ENCODE results near the gene KCNN3.

The KCNN3 gene

GRCh38 chr1:154783976-154784375 lies 86.1 kb downstream of the KCNN3 start:
- in situ Hi-C loops (cut with MboI; ENCODE audit: low pct_unique_long_range_greater_than_20kb, low sequenced_read_pairs), result no loop called here
- no peak for DNase-seq

GRCh38 chr1:154780541-154780940 lies 89.5 kb downstream of the KCNN3 start:
- in situ Hi-C loops (cut with MboI; ENCODE audit: low pct_unique_long_range_greater_than_20kb, low sequenced_read_pairs), result no loop called here
- no peak for DNase-seq

DNA sequence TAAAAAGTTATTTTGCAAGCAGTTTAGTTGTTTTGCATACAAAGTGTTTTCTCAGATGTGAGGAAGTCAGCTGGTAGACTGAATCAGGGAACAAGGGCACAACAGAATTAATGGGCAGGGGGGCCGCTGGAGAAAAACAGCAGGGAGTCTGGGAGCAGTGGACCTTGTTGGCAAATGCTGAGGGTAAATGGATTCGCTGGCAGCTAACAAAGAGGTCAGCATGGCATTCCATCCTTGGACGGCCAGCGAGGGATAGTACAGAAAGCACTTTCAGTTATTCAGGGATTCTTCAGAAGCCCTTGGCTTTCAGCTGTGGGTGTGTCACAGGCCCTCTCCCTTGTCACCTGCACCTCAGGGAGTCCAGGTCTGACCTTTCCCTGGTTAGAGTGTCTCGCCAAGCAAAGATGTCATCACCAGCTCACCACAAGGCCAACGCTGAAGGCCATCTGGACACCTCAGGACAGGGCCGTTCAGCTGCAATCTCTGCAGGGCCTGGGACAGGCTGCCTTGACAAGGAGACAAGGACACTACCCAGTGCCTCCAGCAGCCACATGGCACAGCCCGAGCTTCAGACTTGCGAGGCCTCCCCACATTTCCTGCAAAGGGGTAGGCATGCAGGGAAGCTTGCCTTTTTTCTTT lies 90.4 kb downstream of the KCNN3 start:
- no peak for DNase-seq
- in situ Hi-C loops (cut with MboI; ENCODE audit: low pct_unique_long_range_greater_than_20kb, low sequenced_read_pairs), result no loop called here

- DNase-seq, result no peak
- in situ Hi-C loops (cut with MboI; ENCODE audit: low pct_unique_long_range_greater_than_20kb, low sequenced_read_pairs), result no loop called here
Measured at GRCh38 chr1:154778944-154779343, 91.1 kb downstream of the KCNN3 start.

DNA sequence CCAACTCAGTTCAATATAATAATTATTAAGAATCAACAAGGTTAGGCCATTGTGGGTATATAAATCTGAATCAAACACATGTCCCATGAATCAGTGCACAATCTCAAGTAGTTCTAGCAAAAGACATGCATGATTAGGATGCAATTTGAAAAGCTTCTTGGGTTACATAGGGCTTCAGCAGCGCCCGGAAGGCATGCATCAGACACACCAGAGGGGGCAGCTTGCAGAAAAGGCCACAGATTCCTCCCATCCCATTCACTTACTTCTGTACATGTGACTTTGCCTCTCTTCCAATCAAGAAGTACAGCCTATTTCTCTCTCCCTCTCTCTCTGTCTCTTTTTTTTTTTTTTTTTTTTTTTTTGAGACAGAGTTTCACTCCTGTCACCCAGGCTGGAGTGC lies 91.8 kb downstream of the KCNN3 start:
- in situ Hi-C loops (cut with MboI; ENCODE audit: low pct_unique_long_range_greater_than_20kb, low sequenced_read_pairs), result no loop called here
- DNase-seq, result no peak

DNA sequence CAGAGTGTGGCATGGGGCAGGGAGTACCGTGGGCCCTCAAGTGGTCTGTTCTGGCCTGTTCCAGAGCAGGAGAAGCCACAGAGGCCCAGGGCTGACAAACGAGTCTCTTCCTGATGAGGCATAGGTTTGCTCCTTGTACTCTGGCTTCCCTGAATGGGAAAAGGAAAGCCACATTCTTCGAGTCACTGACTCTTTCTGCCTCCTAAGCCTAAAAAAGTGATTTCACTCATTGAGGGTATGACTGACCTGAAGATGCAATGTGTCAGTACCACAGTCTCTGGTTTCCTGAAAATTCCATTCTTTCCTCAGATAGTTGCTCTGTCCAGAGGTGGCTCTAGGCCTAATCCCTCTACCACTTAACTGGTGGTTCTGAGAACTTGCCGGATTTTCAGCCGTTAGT lies 92.3 kb downstream of the KCNN3 start:
- in situ Hi-C loops (cut with MboI; ENCODE audit: low pct_unique_long_range_greater_than_20kb, low sequenced_read_pairs), result no loop called here
- DNase-seq, result no peak

DNA sequence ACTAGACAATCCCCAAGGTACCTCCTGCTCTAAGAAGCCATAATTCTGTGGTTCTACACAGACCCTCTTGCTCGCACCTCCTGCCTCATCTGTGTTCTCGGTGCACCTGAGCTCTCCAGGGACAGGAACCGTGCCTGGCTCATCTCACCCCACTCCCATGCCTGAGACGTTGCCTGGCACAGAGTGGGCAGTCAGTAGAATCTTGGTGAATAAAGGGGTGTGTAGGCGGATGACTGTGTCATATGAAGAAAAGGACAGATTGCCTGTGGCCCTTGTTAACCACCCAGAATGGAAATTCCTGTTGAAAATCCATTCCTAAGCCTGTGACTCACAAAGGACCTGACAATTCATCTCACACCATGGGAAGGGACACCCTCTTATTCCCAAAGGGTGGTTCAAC lies 92.9 kb downstream of the KCNN3 start:
- no peak for DNase-seq
- in situ Hi-C loops (cut with MboI; ENCODE audit: low pct_unique_long_range_greater_than_20kb, low sequenced_read_pairs), result no loop called here

DNA sequence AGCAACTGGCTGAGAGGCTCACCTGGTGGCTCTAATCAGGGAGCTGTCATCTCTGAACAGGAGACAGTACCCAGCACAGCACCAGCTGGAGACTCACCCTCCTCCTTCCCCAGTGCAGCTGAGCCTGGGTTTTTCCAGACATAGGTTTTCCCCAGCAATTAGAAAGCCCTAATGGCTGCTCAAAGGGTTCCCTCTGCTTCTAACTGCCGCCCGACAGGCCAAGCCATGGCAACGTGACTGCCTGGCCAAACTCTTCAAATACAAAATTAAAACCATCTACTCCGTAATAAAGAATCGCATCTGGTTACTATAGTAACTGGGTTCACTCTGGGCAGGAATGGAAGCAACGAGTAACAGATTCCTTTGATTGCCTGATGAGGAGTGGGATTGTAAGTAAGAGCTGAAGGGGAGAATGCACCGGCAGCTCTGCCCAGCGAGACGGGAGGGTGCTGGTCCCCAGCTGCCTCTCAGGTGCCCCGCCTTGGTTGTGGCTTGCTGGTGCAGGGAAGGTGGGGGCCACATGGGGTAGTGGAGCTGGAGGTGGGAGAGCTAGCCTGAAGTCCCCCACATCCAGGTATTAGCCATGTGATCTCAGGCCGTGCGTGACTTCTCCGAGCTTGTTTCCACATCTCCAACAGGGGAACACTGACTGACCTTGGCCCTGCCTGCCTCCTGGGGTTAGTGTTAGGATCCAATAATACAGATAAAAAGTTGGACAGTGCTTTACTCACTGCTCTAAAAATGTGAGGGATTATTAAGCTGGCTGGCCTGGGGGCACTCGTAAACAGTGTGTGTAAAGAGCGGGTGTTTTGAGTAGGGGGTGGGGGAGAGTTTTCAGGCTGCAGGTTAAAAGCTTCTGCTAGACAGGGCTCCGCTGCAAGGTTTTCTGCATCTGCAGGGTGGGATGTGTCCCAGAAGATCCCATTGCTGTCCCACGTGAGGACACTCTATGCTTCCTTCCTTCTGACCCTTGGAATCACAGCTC lies 94.2 kb downstream of the KCNN3 start:
- no peak for DNase-seq
- in situ Hi-C loops (cut with MboI; ENCODE audit: low pct_unique_long_range_greater_than_20kb, low sequenced_read_pairs), result no loop called here

- in situ Hi-C loops (cut with MboI; ENCODE audit: low pct_unique_long_range_greater_than_20kb, low sequenced_read_pairs), result no loop called here
Measured at GRCh38 chr1:154774175-154774855, 95.8 kb downstream of the KCNN3 start.

GRCh38 chr1:154773551-154773950 lies 96.5 kb downstream of the KCNN3 start:
- in situ Hi-C loops (cut with MboI; ENCODE audit: low pct_unique_long_range_greater_than_20kb, low sequenced_read_pairs), result no loop called here

More at GRCh38 chr1:154774175-154774855, 95.8 kb downstream of the KCNN3 start:
- no peak for DNase-seq

DNA sequence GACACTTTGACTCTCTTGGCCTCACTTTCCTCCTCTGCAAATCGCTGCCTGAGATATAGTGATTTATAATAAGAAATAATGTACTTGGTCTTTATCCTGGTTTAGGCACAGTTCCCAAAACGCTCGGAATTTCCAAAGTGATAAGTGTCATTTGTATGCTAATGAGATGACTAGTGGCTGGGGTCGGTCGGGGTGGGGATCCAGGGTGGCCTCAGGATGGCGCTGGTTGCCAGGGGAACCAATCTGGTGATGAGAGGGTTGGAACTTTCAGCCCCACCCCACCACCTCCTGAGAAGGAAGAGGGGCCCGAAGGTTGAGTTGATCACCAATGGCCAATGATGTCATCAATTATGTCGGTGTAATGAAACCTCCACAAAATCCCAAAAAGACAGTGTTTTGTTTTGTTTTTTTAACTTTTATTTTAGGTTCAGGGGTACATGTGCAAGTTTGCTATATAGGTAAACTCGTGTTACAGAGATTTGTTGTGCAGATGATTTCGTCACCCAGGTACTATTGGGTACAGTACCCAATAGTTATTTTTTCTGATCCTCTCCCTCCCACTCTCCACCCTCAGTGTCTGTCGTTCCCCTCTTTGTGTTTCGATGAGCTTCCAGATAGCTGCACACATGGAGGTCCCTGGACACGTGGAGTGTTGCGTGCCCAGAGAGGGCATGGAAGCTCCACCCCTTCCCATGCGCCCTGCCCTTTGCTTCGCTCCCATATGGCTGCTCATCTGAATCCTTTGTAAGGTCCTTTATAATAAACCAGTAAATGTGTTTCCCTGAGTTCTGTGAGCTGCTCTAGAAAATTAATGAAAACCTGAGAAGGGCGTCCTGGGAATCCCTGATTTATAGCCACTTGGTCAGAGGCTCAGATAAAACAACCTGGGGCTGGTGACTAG lies 97.2 kb downstream of the KCNN3 start:
- in situ Hi-C loops (cut with MboI; ENCODE audit: low pct_unique_long_range_greater_than_20kb, low sequenced_read_pairs), result no loop called here

More at GRCh38 chr1:154773551-154773950, 96.5 kb downstream of the KCNN3 start:
- DNase-seq, result no peak

GRCh38 chr1:154772056-154772455 lies 98.0 kb downstream of the KCNN3 start:
- in situ Hi-C loops (cut with MboI; ENCODE audit: low pct_unique_long_range_greater_than_20kb, low sequenced_read_pairs), result no loop called here
- DNase-seq, result no peak

More for the DNA sequence above, 97.2 kb downstream of the KCNN3 start:
- no peak for DNase-seq

GRCh38 chr1:154770897-154771594 lies 99.0 kb downstream of the KCNN3 start:
- DNase-seq, result no peak
- in situ Hi-C loops (cut with MboI; ENCODE audit: low pct_unique_long_range_greater_than_20kb, low sequenced_read_pairs), result no loop called here

DNA sequence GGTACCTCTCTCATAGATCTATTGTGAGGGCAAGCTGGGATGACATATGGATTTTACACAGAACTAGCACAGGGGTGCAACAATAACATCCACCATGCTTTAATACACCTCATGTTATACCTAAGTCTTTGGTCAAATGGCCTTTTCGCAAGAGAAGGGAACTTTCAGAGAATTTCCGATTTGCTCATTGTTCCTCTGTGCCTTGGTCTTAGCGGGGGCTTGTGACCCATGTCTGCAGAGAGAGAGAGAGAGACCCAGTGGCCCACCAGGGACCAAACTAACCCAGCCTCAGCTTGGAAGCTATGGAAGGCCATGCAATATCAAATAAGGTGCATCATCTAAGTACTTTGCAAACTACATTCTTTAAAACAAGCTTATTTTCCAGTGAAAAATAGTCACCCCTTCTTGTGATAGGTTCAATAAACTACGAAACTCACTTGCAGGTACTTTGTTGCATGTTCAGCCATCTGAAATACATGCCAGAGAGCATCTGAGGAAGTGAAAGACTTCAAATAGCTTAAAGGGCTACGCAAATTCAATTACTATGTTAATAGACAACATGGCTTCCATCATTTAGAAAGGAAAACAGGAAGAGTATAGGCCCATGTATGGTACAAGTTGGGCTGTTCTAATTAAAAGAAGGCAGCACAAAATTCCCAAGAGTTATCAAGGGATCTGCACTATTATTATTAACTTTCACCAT lies 100.7 kb downstream of the KCNN3 start:
- no peak for DNase-seq
- in situ Hi-C loops (cut with MboI; ENCODE audit: low pct_unique_long_range_greater_than_20kb, low sequenced_read_pairs), result no loop called here

DNA sequence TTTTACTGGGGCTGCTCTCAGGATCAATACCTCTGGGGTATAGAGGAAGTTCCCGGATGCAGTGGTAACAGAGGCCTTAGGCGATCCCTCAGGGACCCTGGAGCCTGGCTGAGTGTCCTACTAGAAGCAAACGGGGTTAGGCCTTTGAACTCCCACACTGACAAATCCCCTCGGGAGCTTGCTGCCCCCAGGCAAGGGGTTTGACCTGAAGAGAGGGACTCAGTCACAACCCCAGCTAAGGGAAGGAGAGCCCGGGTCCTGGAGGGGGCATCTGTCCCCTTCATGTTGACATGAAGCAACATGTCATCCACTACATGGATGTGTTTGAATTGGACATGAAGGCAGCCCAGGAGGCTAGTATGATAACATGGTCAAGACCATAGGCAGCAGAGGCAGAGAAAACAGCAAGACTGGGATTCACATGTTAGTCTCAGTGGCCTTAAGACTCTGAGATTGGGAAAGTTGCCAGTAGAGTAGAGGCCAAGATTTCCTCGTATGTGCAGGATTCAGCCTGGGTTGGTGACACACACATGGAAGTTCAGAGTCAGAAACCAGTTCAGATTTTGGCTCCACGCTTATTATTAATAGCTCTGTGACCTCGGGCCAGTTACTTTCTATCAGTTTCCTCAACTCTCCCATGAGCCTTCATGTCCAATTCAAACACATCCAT lies 101.5 kb downstream of the KCNN3 start:
- in situ Hi-C loops (cut with MboI; ENCODE audit: low pct_unique_long_range_greater_than_20kb, low sequenced_read_pairs), result no loop called here
- DNase-seq, result no peak

DNA sequence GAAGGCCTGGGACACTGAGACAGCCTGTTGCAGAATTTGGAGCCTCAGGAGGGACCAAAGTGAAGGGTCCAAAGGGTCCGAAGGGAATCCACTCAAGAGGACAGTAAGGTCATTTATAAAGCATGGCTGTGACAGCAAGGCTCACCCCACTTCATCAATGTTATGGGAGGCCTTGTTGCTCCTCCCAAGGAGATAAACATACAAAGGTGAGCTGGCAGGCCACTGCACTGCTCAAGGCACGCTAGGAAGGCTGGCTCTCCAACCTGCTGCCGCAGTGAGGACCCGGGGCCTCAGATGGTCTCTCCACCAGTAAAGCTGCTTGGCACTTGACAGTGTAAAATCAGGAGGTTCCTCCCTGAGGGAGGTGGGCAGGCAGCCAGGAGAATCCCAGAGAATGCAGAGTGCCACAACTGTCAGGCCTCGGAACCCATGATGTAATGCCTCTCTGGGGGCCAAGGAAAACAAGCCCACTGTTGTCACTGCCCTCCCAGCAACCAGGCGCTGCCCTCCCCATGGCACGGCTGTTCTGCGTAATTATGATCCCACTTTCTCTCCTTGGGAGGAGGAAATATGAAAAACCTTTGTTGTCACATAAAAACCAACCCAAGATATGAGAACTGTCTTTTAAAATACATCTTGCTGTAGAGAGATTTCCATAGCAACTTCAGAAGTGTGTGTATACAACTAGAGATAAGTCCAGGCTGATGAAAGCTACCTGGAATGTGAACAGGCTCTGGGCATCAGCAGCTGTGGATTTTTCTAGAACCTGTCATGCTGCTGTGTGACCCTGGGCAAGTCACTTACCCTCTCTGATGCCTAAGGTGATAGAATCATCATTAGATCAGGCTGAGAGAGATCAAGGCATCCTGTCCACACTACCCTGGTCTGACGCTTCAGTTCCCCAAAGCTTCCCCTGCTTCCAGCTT lies 102.5 kb downstream of the KCNN3 start:
- in situ Hi-C loops (cut with MboI; ENCODE audit: low pct_unique_long_range_greater_than_20kb, low sequenced_read_pairs), result no loop called here
- no peak for DNase-seq

Data from KBM-7 (cell line).